HG03039 (cell line): Measurements from ENCODE around the gene ANKRD13D.

Experiments used
- ATAC-seq: cut with Tn5 transposase; IDR thresholded peaks from one replicate; pipeline ENCODE4 v1.9.1; 2021; ENCODE audit warnings: mild to moderate bottlenecking, moderate library complexity; ENCODE audit not compliant: unreplicated experiment

Gene ANKRD13D

GRCh38 chr11:67302571-67303131 is 13.5 kb downstream of the ANKRD13D start:
- ATAC-seq, result no peak

- no peak for ATAC-seq
Observed at GRCh38 chr11:67303132-67303834, 14.2 kb downstream of the ANKRD13D start, which contains the start of gene SSH3. SSH3 (plus strand) TSS chr11:67303530; CDS start chr11:67303626, 96 bp downstream.

GRCh38 chr11:67303835-67304411 is 14.8 kb downstream of the ANKRD13D start:
- no peak for ATAC-seq

- ATAC-seq, result no peak
Observed at GRCh38 chr11:67304511-67305113, 15.5 kb downstream of the ANKRD13D start.

GRCh38 chr11:67306769-67307544 is 17.9 kb downstream of the ANKRD13D start:
- ATAC-seq, result no peak

GRCh38 chr11:67307545-67308001 is 18.5 kb downstream of the ANKRD13D start:
- no peak for ATAC-seq

- ATAC-seq, result no peak
Observed at GRCh38 chr11:67308031-67308866, 19.1 kb downstream of the ANKRD13D start.

- ATAC-seq, result no peak
Observed at GRCh38 chr11:67309166-67309565, 20.1 kb downstream of the ANKRD13D start.

- ATAC-seq, result no peak
Observed at GRCh38 chr11:67309661-67310061, 20.6 kb downstream of the ANKRD13D start.

- ATAC-seq, result no peak
Observed at GRCh38 chr11:67310246-67311050, 21.3 kb downstream of the ANKRD13D start.

- no peak for ATAC-seq
Observed at GRCh38 chr11:67311051-67311555, 22.0 kb downstream of the ANKRD13D start.

- ATAC-seq, result no peak
Observed at GRCh38 chr11:67311556-67312082, 22.5 kb downstream of the ANKRD13D start.

- ATAC-seq, result no peak
Observed at GRCh38 chr11:67312187-67313021, 23.3 kb downstream of the ANKRD13D start.

- no peak for ATAC-seq
Observed at GRCh38 chr11:67313125-67313890, 24.2 kb downstream of the ANKRD13D start.

- no peak for ATAC-seq
Observed at GRCh38 chr11:67314218-67314617, 25.1 kb downstream of the ANKRD13D start.

- no peak for ATAC-seq
Observed at GRCh38 chr11:67315325-67315909, 26.3 kb downstream of the ANKRD13D start.

- no peak for ATAC-seq
Observed at GRCh38 chr11:67316882-67317204, 27.7 kb downstream of the ANKRD13D start.
